GM19035 (cell line): Measurements from ENCODE around the gene RNLS.
A peak's percentile ranks its signal among the peaks of the same experiment; 100 is the strongest.

Experiments used
- ATAC-seq: cut with Tn5 transposase; IDR thresholded peaks from one replicate; pipeline ENCODE4 v1.9.1; 2021; ENCODE audit not compliant: unreplicated experiment

RNLS gene

DNA sequence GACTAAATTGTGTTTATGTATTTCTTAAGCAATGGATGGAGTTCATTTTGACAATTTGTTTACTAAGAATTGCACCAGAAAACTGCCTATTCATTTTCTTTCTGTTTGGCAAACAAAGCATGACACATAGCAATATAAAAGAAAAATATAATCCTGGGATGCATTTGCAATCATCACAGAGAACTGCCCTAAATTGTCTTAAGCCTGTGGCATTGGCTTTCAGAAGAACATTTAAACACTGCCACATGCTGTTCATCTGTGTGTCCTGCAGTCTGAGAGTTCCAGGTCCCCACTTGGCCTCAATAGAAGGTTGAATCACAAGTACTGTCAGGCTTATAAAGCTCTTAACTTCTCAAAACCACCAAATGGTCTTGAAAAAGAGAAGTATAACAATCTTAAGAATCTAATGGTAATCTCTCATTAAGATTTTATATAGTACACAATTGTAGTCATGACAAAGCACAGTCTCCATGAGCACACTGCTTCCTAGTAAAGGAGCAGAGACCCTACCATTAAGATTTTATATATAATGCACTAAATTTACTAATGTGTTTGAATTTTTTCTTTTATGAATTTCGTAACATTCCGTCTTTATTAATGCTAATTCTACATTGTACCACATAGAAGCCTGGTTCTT, 29.9 kb downstream of the RNLS start:
- peak; percentile 87 for ATAC-seq

DNA sequence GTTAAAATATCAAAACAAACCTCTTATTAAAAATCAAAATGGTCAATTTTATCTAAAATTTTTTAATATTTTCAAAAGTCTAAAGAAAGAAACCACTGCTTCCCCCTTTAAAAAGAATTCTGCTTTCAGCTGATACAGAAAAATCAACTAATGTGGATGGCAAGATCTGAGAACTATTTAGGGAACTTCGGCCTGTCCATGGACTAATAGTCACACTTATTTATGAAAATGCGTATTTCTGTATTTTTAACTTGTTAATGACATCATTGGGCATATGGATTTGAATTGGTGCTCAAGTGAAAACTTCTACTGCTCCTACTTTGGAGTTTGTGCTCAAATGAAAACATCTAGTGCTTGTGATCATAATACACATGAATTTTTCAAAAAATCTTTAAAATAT, 31.9 kb downstream of the RNLS start:
- ATAC-seq, result no peak

DNA sequence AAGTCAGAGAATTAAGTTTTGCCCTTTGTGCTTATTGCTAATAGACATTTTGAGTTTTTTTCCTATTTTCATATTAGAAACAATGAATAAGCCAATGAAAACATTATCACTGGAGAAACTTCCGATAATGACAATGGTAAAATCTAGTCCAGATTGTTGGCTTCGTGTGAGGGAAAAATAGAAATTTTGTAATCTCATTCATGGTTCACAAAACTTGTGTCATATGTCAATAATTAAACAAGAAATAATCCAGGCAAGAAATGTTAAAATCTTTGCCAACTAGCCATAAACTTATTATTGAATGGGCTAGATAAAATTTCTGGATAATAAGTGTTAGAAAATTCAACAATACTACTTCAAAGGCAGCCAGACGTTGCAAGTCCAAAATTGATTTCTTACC, 36.6 kb downstream of the RNLS start:
- ATAC-seq, result no peak

DNA sequence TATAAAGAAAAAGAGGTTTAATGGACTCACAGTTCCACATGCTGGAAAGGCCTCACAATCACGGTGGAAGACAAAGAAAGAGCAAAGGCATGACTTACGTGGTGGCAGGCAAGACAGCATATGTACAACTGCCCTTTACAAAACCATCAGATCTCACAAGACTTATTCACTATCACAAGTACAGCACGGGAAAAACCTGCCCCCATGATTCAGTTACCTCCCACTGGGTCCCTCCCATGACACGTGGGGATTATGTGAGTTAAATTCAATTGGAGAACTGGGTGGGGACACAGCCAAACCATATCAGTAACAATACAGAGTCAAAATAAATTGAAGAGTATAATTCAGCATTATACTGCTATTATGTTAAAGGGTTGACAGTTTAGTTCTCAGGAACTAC, 37.8 kb downstream of the RNLS start:
- no peak for ATAC-seq

DNA sequence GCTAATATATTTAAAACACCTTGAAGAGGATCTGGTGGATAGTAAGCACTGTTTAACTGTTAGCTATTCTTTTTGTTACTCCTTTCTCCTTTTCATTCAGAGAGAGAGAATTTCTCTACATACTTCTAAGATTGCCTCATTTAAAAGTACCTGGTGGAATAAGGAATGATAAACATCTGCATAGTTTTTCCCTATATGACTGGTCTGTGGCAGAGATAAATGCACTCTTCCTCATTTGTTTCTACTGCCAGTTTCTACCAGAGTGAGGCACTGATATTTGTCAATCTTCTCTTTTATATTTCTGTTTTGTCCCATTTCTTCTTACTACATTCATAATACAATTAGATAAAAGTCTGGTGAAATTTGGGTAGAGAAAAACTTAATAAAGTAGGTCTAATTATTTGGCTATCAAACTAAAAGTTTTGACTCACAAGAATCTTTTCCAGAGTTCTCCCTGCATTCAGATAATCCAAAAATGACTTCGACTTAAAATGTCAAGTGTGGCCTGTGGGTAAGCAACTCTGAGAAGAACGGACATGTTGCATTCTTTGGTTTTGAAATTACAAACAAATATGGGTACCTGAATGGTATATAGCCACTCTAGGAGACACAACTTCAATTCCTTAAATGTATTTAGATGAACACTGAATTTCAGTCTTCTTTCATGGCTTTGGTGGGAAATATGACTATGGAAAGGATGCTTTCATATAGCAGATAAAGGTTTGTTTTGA, 38.8 kb downstream of the RNLS start:
- no peak for ATAC-seq

DNA sequence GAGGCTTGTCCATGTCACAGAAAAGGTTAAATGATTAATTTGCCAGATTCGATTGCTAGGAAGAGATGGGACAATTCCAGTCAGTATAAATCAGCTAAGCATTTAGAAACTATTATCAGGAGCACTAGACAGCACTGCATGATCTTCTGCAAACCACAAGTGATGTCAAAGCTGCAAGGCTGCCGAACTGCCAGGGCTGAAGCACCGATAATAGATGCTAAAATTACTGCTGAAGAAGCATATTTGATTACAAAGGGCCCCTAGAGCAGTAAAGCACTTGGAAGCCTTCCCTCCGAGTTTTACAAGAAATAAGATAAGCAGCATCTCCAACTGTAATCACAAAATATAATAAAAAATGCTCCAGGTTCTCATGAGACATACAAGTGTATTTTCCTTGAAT, 40.6 kb downstream of the RNLS start:
- ATAC-seq, result no peak

DNA sequence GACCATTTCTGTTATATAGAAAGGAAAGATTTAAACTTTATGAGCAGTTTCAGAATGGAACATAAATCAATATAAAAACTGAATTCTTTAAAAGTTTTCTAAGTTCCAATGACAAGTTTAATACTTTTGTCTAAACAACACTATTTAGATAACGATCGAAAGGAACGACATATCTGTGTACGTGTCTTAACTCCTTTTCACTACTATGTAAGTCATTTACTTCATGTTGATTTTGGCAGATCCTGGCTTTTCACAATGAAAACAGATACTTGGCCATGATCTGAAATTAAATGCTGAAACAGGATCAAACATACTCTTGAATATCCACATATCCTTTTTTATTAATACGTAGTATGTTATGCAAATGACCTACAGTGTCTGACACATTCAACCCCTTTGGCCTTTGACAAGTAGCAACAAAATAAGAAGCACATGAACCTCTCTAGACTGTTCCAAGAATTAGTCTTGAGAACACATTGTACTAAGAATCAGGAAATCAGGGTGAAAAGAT, 41.9 kb downstream of the RNLS start:
- ATAC-seq, result no peak

DNA sequence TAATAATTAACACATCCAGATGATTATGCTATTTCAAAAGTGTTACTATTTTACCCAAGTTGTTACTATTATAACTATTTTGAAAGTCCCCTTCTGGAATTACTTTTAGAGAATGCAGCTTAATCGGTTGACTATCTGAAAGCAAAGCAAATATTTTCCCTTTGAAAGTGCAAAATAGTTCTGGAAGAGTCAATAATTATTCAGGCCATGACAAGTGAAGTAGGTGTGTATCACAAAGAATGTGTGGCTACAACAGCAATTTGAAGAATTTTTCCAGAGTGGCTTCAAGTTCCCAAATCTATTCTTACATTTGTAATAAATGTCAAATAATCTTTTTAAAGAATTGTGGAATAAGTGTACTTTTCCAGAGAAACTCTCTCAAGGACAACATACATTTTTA, 42.8 kb downstream of the RNLS start:
- no peak for ATAC-seq

DNA sequence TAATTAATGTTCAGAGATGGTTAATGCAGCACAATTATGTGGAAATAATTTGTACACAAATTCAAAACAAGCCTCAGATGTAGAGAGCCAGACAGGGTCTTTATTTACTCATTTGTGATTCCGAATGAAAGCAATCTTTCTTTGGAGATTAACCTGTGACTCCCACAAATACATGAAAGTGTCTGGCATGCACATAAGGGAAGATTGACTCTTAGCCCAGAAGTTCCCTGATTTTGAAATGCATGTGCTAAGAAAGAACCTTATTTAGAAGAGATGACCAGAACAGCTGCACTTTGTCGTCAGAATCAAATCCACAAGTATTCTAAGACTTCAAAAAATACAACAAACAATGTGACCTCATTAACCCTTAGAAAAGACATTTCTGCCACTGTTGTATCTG, 45.1 kb downstream of the RNLS start:
- ATAC-seq, result no peak

DNA sequence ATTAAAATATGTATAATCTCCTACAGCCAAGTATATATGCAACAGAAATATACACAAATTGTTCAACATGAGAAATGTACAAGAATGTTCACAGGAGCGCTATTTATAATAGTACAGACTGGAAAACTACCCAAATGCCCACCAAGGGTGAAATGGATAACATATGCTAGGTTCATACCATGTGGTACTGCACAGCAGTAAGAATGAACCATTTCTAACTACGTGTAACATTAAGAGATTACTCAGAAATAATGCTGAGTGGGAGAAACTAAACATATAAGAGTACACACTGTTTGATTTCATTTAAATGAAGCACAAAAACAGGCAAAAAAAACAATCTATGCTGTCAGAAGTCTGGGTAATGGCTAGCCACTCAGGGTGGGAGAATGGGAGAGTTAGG, 45.8 kb downstream of the RNLS start:
- no peak for ATAC-seq

DNA sequence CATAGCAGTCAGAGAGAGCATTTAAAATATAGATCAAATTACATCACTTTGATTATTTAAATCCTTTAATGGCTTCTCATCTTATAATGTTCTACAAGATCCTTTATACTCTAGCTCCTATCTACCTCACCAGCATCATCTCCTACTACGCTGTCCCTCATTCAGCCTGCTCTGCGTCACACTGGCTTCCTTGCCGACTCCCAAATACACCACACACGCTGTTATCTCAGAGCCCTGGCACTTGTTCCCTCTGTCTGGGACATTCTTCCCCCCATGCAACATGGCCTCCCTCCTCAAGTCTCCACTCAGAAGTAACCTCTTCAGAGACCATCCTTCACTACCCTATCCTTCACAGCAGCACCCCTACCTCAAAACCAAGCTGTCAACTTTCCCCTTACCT, 46.7 kb downstream of the RNLS start:
- no peak for ATAC-seq

DNA sequence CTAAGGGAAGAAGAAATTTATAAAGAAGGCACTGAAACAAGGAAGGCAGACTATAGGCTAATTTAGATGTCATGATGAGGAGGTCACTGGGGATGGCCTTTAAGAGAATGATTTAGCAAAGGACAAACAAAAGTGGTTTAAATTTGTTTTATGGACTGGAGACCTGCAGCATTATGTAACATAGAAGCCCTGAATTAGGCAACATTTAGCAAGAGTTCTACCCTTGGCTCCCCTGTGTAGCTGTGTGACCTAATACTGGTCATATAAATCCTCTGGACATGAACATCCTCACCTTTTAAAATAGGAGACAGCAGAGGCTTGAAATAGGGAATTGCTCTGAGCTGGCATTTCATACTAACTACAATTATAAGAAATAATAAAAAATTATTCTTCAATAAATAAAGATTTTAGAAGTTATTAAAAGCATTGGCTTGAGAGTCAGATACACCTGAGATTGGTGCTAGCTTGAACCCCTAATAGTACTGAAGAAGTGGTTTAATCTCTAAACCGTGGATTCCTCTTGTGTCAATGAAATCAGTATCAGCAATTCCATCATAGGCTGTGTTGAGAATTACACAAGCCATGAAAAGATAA, 48.9 kb downstream of the RNLS start:
- no peak for ATAC-seq

DNA sequence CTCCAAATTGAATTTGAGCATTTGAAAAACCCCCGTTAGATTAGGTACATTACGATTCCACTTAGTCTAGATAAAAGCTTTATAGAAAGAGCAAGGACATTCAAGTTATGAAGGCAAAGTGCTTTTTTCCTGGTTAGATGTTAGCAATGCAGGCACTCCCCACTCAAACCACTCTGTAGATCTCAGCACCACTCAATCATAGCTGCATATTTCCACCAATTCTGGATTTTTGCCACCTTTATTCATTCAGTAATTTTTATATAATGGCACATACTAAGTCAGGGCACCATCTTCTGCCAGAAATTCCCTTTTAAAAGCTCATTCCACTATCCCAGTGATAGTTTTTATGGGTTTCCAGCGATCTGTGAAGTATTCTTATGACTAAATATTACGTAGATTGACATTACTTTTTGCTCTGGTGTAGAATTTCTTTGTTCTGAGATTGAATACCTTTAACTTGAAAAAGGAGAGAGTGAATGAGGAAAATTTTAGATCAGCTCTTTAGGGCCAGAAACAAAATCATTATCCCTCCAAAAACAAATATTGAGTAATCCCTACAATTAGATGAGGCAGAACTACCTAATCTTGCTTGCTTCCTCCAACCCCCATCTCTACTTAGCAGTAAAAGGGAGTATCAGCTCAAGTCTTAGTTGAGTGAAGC, 51.6 kb downstream of the RNLS start:
- ATAC-seq, result no peak

DNA sequence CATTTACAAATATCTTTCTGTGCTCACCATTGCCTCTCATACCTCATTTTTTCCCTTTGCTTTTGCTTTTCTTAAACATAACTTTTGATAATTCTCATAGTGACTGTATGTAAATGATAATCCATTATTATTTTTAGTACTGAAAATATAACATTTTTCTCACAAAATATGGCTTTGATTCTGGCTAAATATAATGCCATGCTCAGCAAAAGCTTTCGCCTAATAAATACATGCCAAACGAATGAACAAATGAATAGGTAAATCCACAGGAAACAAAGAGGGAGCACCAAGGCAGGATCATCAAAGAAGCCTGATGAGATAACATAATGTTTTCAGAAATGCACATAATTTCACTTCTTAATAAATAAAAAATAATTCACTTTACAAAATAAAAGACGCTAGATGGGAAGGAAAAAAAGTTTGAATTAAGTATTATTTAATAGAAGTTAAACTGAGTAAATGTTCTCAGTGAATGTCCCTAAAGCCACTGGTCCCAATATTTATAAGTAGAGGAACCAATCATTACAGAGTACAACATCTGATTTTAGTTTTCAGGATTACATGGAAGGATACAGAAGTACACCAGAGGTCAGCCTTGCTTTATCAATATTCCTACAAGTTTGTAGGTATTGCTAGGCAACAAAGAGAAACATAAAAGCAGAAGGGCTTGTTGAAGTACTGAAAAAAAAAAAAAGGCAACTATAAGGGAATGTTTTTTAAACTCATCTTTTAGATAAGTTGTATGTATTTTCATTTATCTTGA, 52.3 kb downstream of the RNLS start:
- no peak for ATAC-seq

DNA sequence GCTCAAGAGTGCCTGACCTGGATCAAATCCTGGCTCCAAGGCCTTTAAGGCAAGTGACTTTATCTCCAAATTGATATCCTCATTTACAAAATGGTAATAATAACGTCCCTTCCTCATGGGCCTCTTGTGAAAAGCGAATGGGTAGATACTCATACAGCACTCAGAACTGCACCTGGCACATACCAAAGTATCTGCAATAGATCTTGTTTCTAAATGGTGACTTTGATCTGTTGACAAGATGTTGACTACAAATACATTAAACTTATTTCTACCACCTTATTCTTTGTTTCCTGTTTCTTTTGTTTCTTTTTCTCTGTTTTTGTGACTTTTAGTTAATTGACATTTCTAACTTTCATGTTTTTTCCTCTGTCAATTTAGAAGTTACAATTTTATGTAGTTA, 53.0 kb downstream of the RNLS start:
- no peak for ATAC-seq

DNA sequence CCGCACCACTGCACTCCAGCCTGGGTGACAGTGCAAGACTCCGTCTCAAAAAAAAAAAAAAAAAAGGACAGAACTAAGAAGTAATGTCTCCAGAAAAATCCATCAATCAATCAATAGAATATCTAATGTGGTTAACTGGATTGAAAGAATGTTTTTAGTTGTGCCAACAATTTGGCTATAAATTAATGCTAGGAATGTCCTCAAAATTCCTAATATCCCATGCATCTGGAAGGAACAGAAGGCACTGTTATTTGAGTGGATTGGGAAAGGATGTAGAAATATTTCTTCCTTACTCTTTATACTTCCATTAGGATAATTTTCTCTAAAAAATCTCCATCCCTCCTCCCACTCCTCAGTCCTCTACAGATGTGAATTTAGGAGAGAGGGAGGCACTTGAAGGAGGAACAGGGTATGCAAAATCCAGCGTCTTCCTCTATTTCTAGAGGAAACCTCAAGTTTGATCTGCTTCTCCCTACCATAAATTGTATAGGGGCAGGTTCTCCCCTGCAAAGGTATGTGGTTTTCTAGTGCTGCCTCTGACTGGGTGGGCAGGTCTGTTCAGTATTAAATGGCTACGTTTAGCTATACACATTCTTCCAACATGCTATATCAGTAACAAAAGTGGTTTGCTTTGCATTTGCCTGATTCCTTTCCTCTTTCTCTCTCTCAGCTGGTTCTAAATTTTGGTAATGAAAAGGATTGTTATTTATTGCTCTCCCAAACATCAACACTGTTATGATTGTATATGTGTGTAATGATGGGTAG, 54.1 kb downstream of the RNLS start:
- ATAC-seq, result no peak

DNA sequence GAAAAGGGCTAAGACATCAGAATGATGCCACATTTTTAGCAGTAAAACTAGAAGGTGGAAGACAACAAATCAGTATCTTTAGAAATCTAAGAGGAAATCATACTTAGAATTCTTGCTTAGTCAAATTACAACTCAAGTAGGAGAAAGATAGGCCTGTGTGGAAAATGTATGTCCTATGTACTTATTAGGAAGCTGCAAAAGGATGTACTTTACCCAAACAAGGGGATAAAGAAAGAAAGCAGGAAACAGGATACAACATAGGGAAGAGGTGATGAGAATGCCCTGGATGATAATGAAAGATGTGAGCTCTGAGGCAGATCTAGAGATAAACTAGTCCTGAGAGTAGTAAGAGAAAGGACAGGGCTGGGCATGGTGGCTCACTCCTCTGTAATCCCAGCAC, 54.9 kb downstream of the RNLS start:
- no peak for ATAC-seq

DNA sequence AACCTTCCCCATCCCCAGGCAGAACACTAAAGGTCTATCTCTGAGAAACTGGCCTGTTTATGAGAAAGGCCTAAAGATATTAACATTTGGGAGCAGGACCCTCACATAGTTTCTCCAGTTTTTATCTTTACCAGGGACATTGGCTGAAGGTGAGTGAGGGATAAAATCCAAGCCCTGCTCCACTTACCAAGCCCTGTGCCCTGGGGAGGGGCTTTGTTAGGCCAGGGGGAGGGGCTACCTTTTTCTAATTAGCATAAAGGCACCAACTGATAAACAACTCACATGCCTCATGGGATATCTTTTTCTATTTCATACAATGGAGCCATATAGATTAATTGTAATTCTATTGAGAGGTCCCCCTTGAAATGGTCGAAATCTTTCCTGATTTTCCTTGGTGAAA, 55.9 kb downstream of the RNLS start:
- no peak for ATAC-seq

DNA sequence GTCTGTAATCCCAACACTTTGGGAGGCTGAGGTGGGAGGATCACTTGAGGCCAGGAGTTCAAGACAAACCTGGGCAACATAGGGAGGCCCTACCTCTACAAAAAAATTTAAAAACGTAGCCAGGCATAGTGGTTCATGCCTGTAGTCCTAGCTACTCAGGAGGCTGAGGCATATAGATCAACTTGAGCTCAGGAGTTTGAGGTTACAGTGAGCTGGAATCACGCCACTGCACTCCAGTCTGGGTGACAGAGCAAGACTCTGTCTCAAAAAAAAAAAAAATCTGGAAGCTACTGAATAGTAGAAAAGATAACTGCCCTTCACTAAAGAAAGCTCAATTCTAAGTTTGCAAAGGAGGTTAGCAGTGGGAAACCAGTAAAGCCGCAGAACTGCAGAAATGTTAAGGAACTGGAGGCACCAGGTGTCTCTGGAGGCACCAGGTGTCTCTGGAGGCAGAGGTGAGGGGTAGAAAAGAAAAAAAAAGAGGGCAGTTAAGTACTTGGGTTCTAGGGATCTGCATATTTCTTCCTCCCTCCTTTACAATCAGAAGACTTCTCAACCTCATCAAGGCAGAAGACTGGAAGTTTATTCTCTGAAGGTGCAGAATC, 56.5 kb downstream of the RNLS start:
- ATAC-seq, result no peak
